NCI-H1417 treated with DMSO at 0.1 percent for 48 hours (cell line): ENCODE data around the gene MCF2.
"Not testable (repeated sequence)": the region's sequence is repeated elsewhere in the genome, so short reads cannot be mapped to it uniquely, and the experiment has no call there.

ENCODE experiments used
- DNase-seq: peaks from one replicate; lab custom pipeline; 2025; lab: John Stamatoyannopoulos, UW

Gene MCF2

GRCh38 chrX:139708067-139708466 lies at the start of gene MCF2:
MCF2 (minus strand) TSS chrX:139708167; CDS start chrX:139651744, 56,423 bp downstream.
- no peak for DNase-seq

GRCh38 chrX:139751053-139751452 lies 43.1 kb upstream of the MCF2 start:
- no peak for DNase-seq

GRCh38 chrX:139750390-139750789 lies 42.4 kb upstream of the MCF2 start:
- no peak for DNase-seq

GRCh38 chrX:139739138-139739537 lies 31.2 kb upstream of the MCF2 start:
- DNase-seq, result no peak

GRCh38 chrX:139738581-139738980 lies 30.6 kb upstream of the MCF2 start:
- DNase-seq, result no peak

- no peak for DNase-seq
Measured at GRCh38 chrX:139736151-139736550, 28.2 kb upstream of the MCF2 start.

- DNase-seq, result no peak
Measured at GRCh38 chrX:139734996-139735395, 27.0 kb upstream of the MCF2 start.

GRCh38 chrX:139725720-139726119 lies 17.8 kb upstream of the MCF2 start:
- DNase-seq, result no peak

- DNase-seq, result no peak
Measured at GRCh38 chrX:139724626-139725025, 16.7 kb upstream of the MCF2 start.

- DNase-seq, result no peak
Measured at GRCh38 chrX:139720979-139721378, 13.0 kb upstream of the MCF2 start.

- DNase-seq, result no peak
Measured at GRCh38 chrX:139720136-139720535, 12.2 kb upstream of the MCF2 start.

- no peak for DNase-seq
Measured at GRCh38 chrX:139702658-139703057, 5.3 kb downstream of the MCF2 start.

- DNase-seq, result no peak
Measured at GRCh38 chrX:139692908-139693307, 15.1 kb downstream of the MCF2 start.

GRCh38 chrX:139692506-139692849 lies 15.5 kb downstream of the MCF2 start:
- no peak for DNase-seq

- DNase-seq, result no peak
Measured at GRCh38 chrX:139691843-139692505, 16.0 kb downstream of the MCF2 start.

GRCh38 chrX:139691493-139691842 lies 16.5 kb downstream of the MCF2 start:
- DNase-seq, result no peak

GRCh38 chrX:139685175-139685574 lies 22.8 kb downstream of the MCF2 start:
- DNase-seq, result not testable (repeated sequence)

GRCh38 chrX:139680356-139680755 lies 27.6 kb downstream of the MCF2 start:
- no peak for DNase-seq

- no peak for DNase-seq
Measured at GRCh38 chrX:139647597-139647996, 60.4 kb downstream of the MCF2 start.

- DNase-seq, result no peak
Measured at GRCh38 chrX:139642241-139642927, 65.6 kb downstream of the MCF2 start.

GRCh38 chrX:139640259-139640658 lies 67.7 kb downstream of the MCF2 start:
- no peak for DNase-seq

- no peak for DNase-seq
Measured at GRCh38 chrX:139639253-139639652, 68.7 kb downstream of the MCF2 start.

- DNase-seq, result no peak
Measured at GRCh38 chrX:139600105-139600504, 107.9 kb downstream of the MCF2 start.

GRCh38 chrX:139596068-139596467 lies 111.9 kb downstream of the MCF2 start:
- no peak for DNase-seq
